Upper lobe of left lung (tissue), 6 donors: ENCODE data around the gene RBM12. TPM values are rescaled to one million over a fixed set of nuclear protein-coding genes. Genes with fewer than 3 reads are reported as not detected.

ENCODE experiments used
- ATAC-seq, 2 donors: fragments of 200-7000 bp; cut with Tn5 transposase; one replicate each; pipeline ENCODE4 v1.9.1; 2022; ENCODE audit warnings: mild to moderate bottlenecking in 2 of 2, moderate library complexity in 2 of 2; ENCODE audit not compliant: low FRiP score in 2 of 2
- DNase-seq, 2 donors: peaks; one replicate each; pipeline ENCODE4 v3.0.0-alpha.2; 2019 to 2020
- H3K27ac ChIP-seq, 4 donors: fragments of 200-600 bp; sonication (generic); one replicate each; pipeline ENCODE4 v1.5.1; 2016 to 2019
- H3K27me3 ChIP-seq, 4 donors: fragments of 200-600 bp; sonication (generic); one replicate each; pipeline ENCODE4 v1.5.1; 2017 to 2019
- H3K36me3 ChIP-seq, 4 donors: fragments of 200-600 bp; sonication (generic); one replicate each; pipeline ENCODE4 v1.5.1; 2016 to 2019
- H3K4me1 ChIP-seq, 4 donors: fragments of 200-600 bp; sonication (generic); one replicate each; pipeline ENCODE4 v1.5.1; 2018 to 2019
- H3K4me3 ChIP-seq, 4 donors: fragments of 200-600 bp; sonication (generic); one replicate each; pipeline ENCODE4 v1.5.1; 2017 to 2019; ENCODE audit warnings: mild to moderate bottlenecking in 2 of 4, moderate library complexity in 1 of 4
- H3K9me3 ChIP-seq, 4 donors: fragments of 200-600 bp; sonication (generic); one replicate each; pipeline ENCODE4 v1.5.1; 2018 to 2019
- EP300 ChIP-seq, 4 donors: sonication (generic); formaldehyde crosslinking; IDR thresholded peaks; one replicate each; pipeline ENCODE4 v1.5.1; 2017; ENCODE audit warnings: antibody characterized with exemption in 4 of 4, control low read depth in 2 of 4
- POLR2A ChIP-seq, 4 donors: fragments of 450-650 bp; IDR thresholded peaks; one replicate each; pipeline ENCODE4 v1.5.1; 2016 to 2017; ENCODE audit warnings: antibody characterized with exemption in 4 of 4, mild to moderate bottlenecking in 2 of 4
- POLR2AphosphoS5 ChIP-seq, 2 donors: sonication (generic); formaldehyde crosslinking; IDR thresholded peaks; one replicate each; pipeline ENCODE4 v1.5.1; 2017; ENCODE audit warnings: antibody characterized with exemption in 2 of 2
- WGBS, 2 donors: methylation state at CpG; one replicate each; pipeline ENCODE4 v1.1.5; 2017 to 2018; 5-methylcytosine and 5-hydroxymethylcytosine counted together
- total RNA-seq, 6 donors: library from RNA; depleted of rRNA in 4 of 6; stranded (reverse); fragments of >200 nt in 4 of 6; gene quantifications; one replicate each; pipeline versions ENCODE4 v1.1.0 to v1.2.1, GENCODE V29; 2016 to 2021
- TF ChIP-seq, protein P1 (sequence below), 6 experiments: fragments of 450-650 bp in 4 of 6; fragments of 200-600 bp in 2 of 6; sonication (generic) in 2 of 6; IDR thresholded peaks; one replicate each; pipeline ENCODE4 v1.5.1; 2016 to 2019; ENCODE audit warnings: antibody characterized with exemption in 6 of 6
- donor health status: DM: no; HTN: no; CAD: no; lungs with moderate emphysema.
- donor health status: DM: no; HTN: yes; CAD: no; lungs with severe emphysema.

Gene RBM12
- total RNA-seq, 6 donors from 2014 or later, result 14.1 to 64.9 (median 31.4) TPM

- TF ChIP-seq POLR2AphosphoS5 (IDR thresholded peaks at IDR 0.05) (no peak), POLR2A (IDR thresholded peaks at IDR 0.05) (no peak), EP300 (IDR thresholded peaks at IDR 0.05) (no peak)
- TF ChIP-seq, protein P1, sequence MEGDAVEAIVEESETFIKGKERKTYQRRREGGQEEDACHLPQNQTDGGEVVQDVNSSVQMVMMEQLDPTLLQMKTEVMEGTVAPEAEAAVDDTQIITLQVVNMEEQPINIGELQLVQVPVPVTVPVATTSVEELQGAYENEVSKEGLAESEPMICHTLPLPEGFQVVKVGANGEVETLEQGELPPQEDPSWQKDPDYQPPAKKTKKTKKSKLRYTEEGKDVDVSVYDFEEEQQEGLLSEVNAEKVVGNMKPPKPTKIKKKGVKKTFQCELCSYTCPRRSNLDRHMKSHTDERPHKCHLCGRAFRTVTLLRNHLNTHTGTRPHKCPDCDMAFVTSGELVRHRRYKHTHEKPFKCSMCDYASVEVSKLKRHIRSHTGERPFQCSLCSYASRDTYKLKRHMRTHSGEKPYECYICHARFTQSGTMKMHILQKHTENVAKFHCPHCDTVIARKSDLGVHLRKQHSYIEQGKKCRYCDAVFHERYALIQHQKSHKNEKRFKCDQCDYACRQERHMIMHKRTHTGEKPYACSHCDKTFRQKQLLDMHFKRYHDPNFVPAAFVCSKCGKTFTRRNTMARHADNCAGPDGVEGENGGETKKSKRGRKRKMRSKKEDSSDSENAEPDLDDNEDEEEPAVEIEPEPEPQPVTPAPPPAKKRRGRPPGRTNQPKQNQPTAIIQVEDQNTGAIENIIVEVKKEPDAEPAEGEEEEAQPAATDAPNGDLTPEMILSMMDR (IDR thresholded peaks at IDR 0.05), result no peak
- no peaks in the 10 kb centered on the region for H3K36me3 ChIP-seq
- 94% methylated on average over 11 to 15 of the region's 15 CpGs for WGBS, 2 donors
These were observed 61.7 kb downstream of the RBM12 start for GRCh38 chr20:35602851-35603495.

DNA sequence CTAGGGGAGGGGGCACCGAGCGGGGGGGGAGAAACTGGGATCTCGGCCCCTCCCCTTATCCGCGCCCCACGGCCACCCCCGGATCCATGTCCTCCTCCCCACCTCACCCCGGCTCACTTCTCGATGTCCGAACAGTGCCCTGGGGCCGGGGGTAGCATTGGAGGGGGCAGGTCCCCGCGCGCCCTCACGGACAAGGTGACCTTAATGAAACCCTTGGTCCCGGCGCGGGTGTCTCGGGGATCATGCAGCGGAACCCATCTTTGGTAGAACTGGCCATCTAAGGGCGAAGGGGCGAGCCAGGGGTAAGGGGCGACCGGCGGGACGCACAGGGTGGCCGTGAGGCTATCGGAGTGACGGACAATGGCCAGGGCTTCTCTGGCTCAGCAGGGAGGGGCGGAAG lies 62.7 kb downstream of the RBM12 start:
- ATAC-seq (no peak), DNase-seq (no peak)
- TF ChIP-seq, protein P1 (IDR thresholded peaks at IDR 0.05), result no peak
- no peak for TF ChIP-seq POLR2AphosphoS5 (IDR thresholded peaks at IDR 0.05)
- no peak for TF ChIP-seq POLR2A (IDR thresholded peaks at IDR 0.05)
- TF ChIP-seq EP300 (IDR thresholded peaks at IDR 0.05), result no peak
- 8 to 24% methylated on average over 5 to 22 of the region's 30 CpGs for WGBS, 2 donors
- H3K27me3 ChIP-seq, result peaks cover 0 to 10% (median 3%) of the 10 kb centered on the region in 4 donors
- no peaks in the 10 kb centered on the region for H3K36me3 ChIP-seq
- no peaks in the 10 kb centered on the region for H3K9me3 ChIP-seq
- peak overlapping the region in 1 of 4 donors; percentile 49 for H3K27ac ChIP-seq
- H3K4me3 ChIP-seq, result peak overlapping the region; percentile 25 to 54 (median 44)
- H3K4me1 ChIP-seq, result peaks cover 13 to 21% (median 20%) of the 10 kb centered on the region in 4 donors

More at GRCh38 chr20:35602851-35603495, 61.7 kb downstream of the RBM12 start:
- Histone ChIP-seq H3K4me3 (no peak overlapping the region), H3K4me1 (peaks cover 13 to 21% (median 20%) of the 10 kb centered on the region in 4 donors), H3K27ac (no peak overlapping the region), H3K9me3 (no peaks in the 10 kb centered on the region), H3K27me3 (peaks cover 0 to 10% (median 3%) of the 10 kb centered on the region in 4 donors)
- DNase-seq (peak in 1 of 2 donors; percentile 70), ATAC-seq (no peak)

DNA sequence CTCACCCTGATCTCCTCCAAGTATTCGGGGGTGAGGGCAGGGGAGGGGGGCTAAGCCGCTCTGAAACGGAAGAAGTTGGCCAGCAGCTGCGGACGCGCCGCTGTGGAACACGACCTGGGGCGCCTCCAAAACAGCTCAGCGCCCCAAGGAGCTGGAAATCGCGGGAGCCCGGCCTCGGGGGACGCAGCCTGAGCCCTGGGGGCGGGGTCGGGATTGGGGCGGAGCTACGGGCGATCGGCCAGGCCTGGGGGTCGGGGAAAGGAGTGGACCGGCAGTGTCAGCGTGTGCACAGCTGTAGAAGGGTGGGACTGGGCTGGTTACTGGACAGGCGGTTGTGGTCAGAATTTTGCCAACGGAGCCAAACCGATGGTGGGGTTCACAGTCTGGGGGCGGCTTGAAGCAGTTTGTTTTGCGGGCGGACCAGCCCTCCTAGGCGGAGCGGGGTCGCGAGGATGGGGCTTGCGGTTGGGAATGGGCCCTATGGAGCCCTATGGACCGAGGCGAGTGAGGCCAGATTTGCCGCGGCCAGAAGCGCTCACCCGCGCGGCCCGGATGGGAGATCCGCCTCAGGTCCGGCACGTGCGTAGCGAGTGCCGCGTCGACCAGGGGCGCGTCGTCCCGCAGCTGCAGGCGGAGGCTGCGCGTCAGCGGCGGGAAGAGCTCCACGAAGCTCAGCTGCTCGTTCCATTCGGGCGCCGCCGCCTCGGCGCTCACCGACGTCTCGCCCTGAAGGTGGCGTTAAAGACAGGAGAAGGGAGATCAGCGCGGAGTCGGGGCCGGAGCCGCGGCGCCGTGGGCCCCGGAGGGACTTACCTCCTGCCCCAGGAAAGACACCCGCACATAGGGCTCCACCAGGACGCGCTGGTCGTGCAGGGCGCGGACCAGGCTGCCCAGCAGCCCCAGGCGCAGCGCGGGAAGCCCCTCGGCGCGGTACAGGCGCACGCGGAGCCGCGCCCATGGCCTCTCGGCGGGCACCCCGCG lies 63.4 kb downstream of the RBM12 start:
- TF ChIP-seq POLR2A (IDR thresholded peaks at IDR 0.05), result no peak
- TF ChIP-seq, protein P1 (IDR thresholded peaks at IDR 0.05), result peak; percentile 18 to 78 (median 42)
- TF ChIP-seq POLR2AphosphoS5 (IDR thresholded peaks at IDR 0.05), result peak in 1 of 2 donors; percentile 38
- TF ChIP-seq EP300 (IDR thresholded peaks at IDR 0.05), result no peak
- ATAC-seq (peak; percentile 68 to 88), DNase-seq (peak; percentile 76 to 96)
- 1% methylated on average over 38 to 44 of the region's 103 CpGs for WGBS, 2 donors
- H3K27me3 ChIP-seq, result peaks cover 0 to 10% (median 3%) of the 10 kb centered on the region in 4 donors
- H3K9me3 ChIP-seq, result no peaks in the 10 kb centered on the region
- H3K36me3 ChIP-seq, result no peaks in the 10 kb centered on the region
- H3K4me1 ChIP-seq, result peaks cover 13 to 21% (median 20%) of the 10 kb centered on the region in 4 donors
- peak overlapping the region; percentile 30 to 54 (median 44) for H3K4me3 ChIP-seq
- peak overlapping the region in 1 of 4 donors; percentile 49 for H3K27ac ChIP-seq

- WGBS, 2 donors, result 27 to 56% methylated on average over 14 to 23 of the region's 34 CpGs
- Histone ChIP-seq H3K36me3 (no peaks in the 10 kb centered on the region), H3K9me3 (no peaks in the 10 kb centered on the region), H3K27ac (no peak overlapping the region), H3K27me3 (peaks cover 0 to 10% (median 3%) of the 10 kb centered on the region in 4 donors), H3K4me1 (peaks cover 13 to 21% (median 20%) of the 10 kb centered on the region in 4 donors), H3K4me3 (peak overlapping the region in 3 of 4 donors; percentile 35 to 54 (median 52))
- ATAC-seq (no peak), DNase-seq (peak in 1 of 2 donors; percentile 79)
- TF ChIP-seq POLR2A (IDR thresholded peaks at IDR 0.05) (no peak), POLR2AphosphoS5 (IDR thresholded peaks at IDR 0.05) (no peak), EP300 (IDR thresholded peaks at IDR 0.05) (no peak)
- TF ChIP-seq, protein P1 (IDR thresholded peaks at IDR 0.05), result no peak
These were observed 64.3 kb downstream of the RBM12 start for GRCh38 chr20:35600176-35600992.
